IPS-18c (cell line): ENCODE results near the gene APOBEC3H.
"Not testable (repeated sequence)": the region's sequence is repeated elsewhere in the genome, so short reads cannot be mapped to it uniquely, and the experiment has no call there.

Source experiments
- H3K4me3 ChIP-seq: 2 replicates; pipeline ENCODE4 v1.7.0; 2013; ENCODE audit warnings: low read depth, mild to moderate bottlenecking, low read length, moderate library complexity; ENCODE audit not compliant: insufficient read depth
- H3K9me3 ChIP-seq: one replicate; pipeline ENCODE4 v1.6.1; 2013; ENCODE audit warnings: mild to moderate bottlenecking, low read length, moderate library complexity; ENCODE audit not compliant: control insufficient read depth, insufficient read depth

The APOBEC3H gene

DNA sequence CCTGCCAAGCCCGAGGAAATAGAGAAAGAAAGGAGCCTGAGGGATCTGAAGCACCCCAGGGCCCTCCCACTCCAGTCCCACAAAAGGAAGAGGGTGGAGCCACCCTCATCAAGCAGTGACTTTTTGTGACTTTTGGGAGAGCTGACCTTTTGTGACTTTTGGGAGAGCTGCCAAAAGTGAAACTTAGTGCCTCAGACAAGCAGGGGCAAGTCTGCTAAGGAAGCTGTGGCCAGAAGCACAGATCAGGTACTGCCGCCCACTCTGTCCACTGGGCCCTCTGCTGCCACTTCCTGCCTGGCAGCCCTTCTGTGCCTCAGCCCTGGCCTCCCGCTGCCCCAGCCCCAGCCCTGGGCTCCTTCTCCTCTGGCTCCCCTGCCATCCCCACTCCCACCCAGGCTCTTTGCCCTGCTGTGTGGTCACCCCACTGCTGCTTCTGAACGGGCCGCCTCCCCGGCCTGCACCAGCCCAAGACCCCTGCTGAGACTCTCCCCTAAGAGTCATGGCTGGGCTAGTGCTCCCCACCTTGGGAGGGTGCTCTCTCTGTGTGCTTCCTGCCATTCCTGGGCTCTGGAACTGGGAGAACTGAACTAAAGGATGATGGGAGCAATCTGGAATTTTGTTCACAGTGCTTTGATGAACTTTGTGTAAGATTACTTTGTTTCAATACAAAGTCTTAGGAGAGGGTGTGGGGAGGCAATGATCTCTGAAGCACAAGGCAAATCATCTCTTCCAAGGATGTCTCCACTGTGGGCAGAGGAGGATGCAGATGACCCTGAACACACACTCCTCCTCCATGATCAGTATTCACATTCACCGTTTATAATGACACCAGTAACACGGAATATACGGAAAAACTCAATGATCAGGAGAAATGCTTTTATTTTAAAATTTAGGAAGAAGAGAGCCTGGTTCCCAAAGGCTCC, at the start of gene APOBEC3H:
APOBEC3H (plus strand) TSS at position 147 of the 923 bp plus-strand sequence. CDS start 3,035 bp downstream, outside the sequence.
- Histone ChIP-seq H3K9me3 (no peaks in the 10 kb centered on the region), H3K4me3 (no peak within 1 kb of the TSS)

- H3K4me3 ChIP-seq, H3K9me3 ChIP-seq: not testable (repeated sequence)
Measured at GRCh38 chr22:39049486-39049885, 47.6 kb upstream of the APOBEC3H start.

DNA sequence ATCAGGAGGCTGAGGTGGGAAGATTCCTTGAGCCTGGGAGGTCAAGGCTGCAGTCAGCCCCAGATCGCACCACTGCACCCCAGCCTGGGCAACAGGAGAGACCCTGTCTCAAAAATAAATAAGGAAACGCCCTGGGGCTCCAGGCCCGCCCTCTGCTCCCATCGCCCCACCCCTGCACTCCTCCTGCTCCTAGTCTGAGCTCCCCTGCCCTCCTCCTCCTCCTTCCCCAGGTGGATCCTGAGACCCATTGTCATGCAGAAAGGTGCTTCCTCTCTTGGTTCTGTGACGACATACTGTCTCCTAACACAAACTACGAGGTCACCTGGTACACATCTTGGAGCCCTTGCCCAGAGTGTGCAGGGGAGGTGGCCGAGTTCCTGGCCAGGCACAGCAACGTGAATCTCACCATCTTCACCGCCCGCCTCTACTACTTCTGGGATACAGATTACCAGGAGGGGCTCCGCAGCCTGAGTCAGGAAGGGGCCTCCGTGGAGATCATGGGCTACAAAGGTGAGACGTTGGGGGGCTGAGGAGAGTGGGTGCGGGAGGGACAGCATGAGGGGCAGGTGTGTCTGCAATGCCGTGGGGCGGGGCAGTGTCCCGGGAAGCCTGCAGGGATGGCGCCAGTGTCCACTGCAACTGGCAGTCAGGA, 45.1 kb upstream of the APOBEC3H start:
- H3K4me3 ChIP-seq, H3K9me3 ChIP-seq: not testable (repeated sequence)

GRCh38 chr22:39055658-39056057, 41.4 kb upstream of the APOBEC3H start:
- peaks cover 3% of the 10 kb centered on the region for H3K9me3 ChIP-seq
- no peak overlapping the region; the same call in 1 of the 2 replicates for H3K4me3 ChIP-seq

- not testable (repeated sequence) for H3K4me3 ChIP-seq, H3K9me3 ChIP-seq
Measured at GRCh38 chr22:39061290-39061689, 35.8 kb upstream of the APOBEC3H start.

DNA sequence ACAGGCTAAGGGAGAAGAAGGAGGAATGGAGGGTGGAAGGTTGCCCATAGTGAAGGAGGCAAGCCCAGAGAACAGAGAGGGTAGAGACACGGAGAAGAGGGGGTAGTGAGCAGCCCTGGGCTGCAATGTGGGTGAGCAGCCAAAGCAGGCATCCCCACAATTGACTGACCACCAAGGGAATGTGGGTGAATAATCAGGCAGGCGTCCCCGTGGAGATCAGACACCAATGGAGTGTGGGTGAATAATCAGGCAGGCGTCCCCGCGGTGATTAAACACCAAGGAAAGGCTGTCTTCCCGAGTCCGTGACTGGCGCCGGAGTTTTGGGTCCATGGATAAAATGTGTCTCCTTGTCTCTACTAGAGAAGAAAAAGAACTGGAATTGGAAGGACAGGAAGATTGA, 35.1 kb upstream of the APOBEC3H start:
- H3K4me3 ChIP-seq = not testable (repeated sequence)

GRCh38 chr22:39063904-39064303, 33.1 kb upstream of the APOBEC3H start:
- not testable (repeated sequence) for H3K9me3 ChIP-seq, H3K4me3 ChIP-seq

More for the DNA sequence above, 35.1 kb upstream of the APOBEC3H start:
- H3K9me3 ChIP-seq = not testable (repeated sequence)

DNA sequence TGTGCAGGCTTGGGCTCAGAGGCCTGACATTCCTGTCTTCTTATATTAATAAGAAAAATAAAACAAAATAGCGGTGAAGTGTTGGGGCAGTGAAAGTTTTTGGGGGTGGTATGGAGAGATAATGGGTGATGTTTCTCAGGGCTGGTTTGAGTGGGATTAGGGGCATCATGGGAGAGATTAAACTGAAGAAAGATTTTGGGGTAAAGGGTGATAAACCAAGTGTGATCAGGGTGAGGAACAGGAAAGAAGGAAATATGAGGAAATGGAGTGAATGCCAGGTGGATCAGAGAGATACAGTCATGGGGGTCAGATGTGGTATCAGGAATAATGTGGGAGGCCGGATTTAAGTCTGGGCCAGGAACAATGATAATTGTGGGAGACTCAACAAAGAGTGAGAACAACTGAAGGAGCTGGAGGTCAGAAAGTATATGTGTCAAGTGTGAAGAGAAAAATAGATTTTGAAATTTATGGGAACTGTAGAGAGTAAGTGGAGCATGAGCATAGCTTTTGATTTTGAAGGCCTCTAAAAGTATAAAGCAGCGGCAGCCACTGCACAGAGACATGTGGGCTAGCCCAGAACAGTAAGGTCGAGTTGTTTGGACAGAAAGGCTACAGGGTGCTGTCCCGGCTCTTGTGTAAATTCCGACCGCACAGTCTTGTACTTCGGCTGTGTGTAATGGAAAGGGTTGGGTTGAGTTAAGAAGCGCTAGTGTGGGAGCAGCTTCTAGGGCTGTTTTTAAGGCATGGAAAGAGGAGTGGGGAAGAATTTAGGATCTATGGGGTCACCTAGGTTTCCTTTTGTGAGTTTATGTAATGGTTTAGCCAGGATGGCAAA, 30.4 kb upstream of the APOBEC3H start:
- not testable (repeated sequence) for H3K4me3 ChIP-seq, H3K9me3 ChIP-seq

DNA sequence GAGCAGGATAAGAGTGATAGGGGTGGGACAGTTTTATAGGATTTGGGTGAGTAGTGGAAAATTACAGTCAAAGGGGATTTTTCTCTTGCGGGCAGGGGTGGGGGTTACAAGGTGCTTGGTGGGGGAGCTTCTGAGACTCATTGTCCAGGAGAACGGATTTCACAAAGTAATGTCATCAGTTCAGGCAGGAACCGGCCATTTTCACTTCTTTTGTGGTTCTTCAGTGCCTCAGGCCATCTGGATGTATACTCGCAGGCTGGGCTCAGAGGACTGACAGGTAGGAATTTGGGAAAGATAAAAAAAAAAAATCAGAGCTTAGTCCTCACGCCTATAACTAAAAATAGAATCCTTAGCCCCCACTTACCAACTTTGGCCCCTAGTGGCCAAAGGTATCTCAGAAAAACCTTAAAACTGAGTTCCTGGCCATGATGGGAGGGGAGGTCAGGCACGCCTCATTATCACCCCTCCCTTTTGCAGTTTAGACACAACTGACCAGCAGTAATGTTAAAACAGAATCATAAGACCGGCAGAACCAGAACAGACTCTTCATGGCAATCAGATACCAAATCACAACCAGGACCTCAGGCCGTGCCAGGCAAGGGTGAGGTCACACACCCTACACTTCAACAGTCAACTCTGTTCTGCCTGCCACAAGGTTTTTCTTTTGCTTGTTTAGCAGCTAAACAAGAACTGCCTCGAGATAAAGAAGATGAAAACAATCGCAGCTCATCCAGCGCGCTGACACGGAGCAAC, 28.8 kb upstream of the APOBEC3H start:
- H3K9me3 ChIP-seq = peaks cover 2% of the 10 kb centered on the region

GRCh38 chr22:39070186-39070585, 26.9 kb upstream of the APOBEC3H start:
- no peak overlapping the region for H3K4me3 ChIP-seq
- H3K9me3 ChIP-seq = peaks cover 2% of the 10 kb centered on the region

More for the DNA sequence above, 28.8 kb upstream of the APOBEC3H start:
- no peak overlapping the region for H3K4me3 ChIP-seq

- not testable (repeated sequence) for H3K4me3 ChIP-seq, H3K9me3 ChIP-seq
Measured at GRCh38 chr22:39072581-39072981, 24.5 kb upstream of the APOBEC3H start.

DNA sequence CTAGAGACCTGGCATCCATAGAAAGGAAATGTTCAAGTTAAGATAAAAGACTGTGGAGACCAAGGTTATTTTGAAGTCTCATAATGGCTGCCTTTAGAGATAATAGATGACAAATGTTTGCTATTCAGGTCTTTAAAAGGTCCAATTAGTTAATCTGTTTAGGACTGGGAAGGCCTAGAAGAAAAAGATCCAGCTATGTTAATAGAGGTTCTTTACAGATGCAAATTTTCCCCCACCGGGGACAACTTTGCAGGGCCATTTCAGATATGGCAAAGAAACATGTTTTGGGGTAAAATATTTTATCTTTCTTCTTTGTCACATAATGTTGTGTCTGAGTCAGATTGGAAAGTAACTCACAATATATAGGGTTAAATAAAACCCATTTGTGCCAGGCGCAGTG, 23.1 kb upstream of the APOBEC3H start:
- Histone ChIP-seq H3K9me3 (no peaks in the 10 kb centered on the region), H3K4me3 (no peak overlapping the region)

- H3K9me3 ChIP-seq, H3K4me3 ChIP-seq: not testable (repeated sequence)
Measured at GRCh38 chr22:39076155-39077025, 20.7 kb upstream of the APOBEC3H start.

DNA sequence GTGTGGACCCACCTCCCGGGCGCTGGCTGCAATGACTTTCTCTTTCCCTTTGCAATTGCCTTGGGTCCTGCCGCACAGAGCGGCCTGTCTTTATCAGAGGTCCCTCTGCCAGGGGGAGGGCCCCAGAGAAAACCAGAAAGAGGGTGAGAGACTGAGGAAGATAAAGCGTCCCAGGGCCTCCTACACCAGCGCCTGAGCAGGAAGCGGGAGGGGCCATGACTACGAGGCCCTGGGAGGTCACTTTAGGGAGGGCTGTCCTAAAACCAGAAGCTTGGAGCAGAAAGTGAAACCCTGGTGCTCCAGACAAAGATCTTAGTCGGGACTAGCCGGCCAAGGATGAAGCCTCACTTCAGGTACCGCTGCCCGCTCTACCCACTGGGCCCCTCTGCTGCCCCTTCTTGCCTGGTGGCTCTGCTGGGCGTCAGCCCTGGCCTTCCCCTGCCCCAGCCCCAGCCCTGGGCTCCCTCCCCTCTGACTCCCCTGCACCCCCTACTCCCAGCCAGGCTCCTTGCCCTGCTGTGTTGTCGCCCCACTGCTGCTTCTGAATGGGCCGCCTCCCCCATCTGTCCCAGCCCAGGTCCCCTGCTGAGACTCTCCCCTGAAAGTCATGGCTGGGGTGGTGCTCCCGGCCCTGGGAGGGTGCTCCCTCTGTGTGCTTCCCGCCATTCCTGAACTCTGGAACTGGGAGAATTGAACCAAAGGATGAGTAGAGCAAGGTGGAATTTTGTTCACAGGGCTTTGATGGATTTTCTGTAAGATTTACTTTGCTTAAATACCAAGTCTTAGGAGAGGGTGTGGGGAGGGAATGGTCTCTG, 19.8 kb upstream of the APOBEC3H start, which contains the start of gene APOBEC3G:
APOBEC3G (plus strand) TSS at position 250 of the 815 bp plus-strand sequence; CDS start at position 337, 87 bp downstream.
- peak within 1 kb of the TSS; percentile 20; the same call in 1 of the 2 replicates for H3K4me3 ChIP-seq
- H3K9me3 ChIP-seq = not testable (repeated sequence)

- H3K9me3 ChIP-seq, H3K4me3 ChIP-seq: not testable (repeated sequence)
Measured at GRCh38 chr22:39077912-39078311, 19.1 kb upstream of the APOBEC3H start.
